ENCODE measurements around the gene CDRT15. TPM values are rescaled to one million over a fixed set of nuclear protein-coding genes. Genes with fewer than 3 reads are reported as not detected.

The CDRT15 gene
- total RNA-seq, 1 experiment from 2014 or later: not detected

- intact Hi-C loops (cut with micrococcal nuclease; ENCODE audit: unreplicated experiment): no loop called here
- no peak overlapping the region for H3K4me3 ChIP-seq (ENCODE audit: low read depth, low read length, poor library complexity, severe bottlenecking)
- BruUV-seq (replicated peaks): no TSS peak
- peaks cover 13% of the 10 kb centered on the region for H3K4me1 ChIP-seq (ENCODE audit: insufficient read depth, low read length, poor library complexity, severe bottlenecking)
- no peaks in the 10 kb centered on the region for H3K9me3 ChIP-seq (ENCODE audit: low read depth, low read length, poor library complexity, severe bottlenecking)
- peak; percentile 31 for DNase-seq (ENCODE audit: low spot score)
- no peaks in the 10 kb centered on the region for H3K27me3 ChIP-seq (replicated peaks; ENCODE audit: insufficient read depth, low read depth, low read length, poor library complexity)
- no peak overlapping the region for H3K27ac ChIP-seq (ENCODE audit: low read depth, low read length, poor library complexity, severe bottlenecking)
- TF ChIP-seq CTCF (conservative IDR thresholded peaks at IDR 0.05; ENCODE audit: low read depth, low read length) (no peak), EZH2 (IDR thresholded peaks at IDR 0.05; ENCODE audit: borderline replicate concordance, low read depth, low read length, poor library complexity, severe bottlenecking) (no peak)
- no peaks in the 10 kb centered on the region for H3K36me3 ChIP-seq (ENCODE audit: insufficient read depth, low read length, poor library complexity, severe bottlenecking)
- ChIA-PET CTCF (no interaction called here), POLR2A (ENCODE audit: low non-redundant PET) (no interaction called here)
These were observed 35.4 kb downstream of the CDRT15 start for GRCh38 chr17:14201021-14201987.

GRCh38 chr17:14200354-14200753 is 36.3 kb downstream of the CDRT15 start:
- H3K27me3 ChIP-seq (replicated peaks; ENCODE audit: insufficient read depth, low read depth, low read length, poor library complexity): no peaks in the 10 kb centered on the region
- BruUV-seq (replicated peaks): no TSS peak
- no peaks in the 10 kb centered on the region for H3K9me3 ChIP-seq (ENCODE audit: low read depth, low read length, poor library complexity, severe bottlenecking)
- TF ChIP-seq EZH2 (IDR thresholded peaks at IDR 0.05; ENCODE audit: borderline replicate concordance, low read depth, low read length, poor library complexity, severe bottlenecking) (no peak), CTCF (conservative IDR thresholded peaks at IDR 0.05; ENCODE audit: low read depth, low read length) (no peak)
- CTCF ChIA-PET: no interaction called here
- no peak for DNase-seq (ENCODE audit: low spot score)
- no peak overlapping the region for H3K4me3 ChIP-seq (ENCODE audit: low read depth, low read length, poor library complexity, severe bottlenecking)
- intact Hi-C loops (cut with micrococcal nuclease; ENCODE audit: unreplicated experiment): no loop called here
- POLR2A ChIA-PET (ENCODE audit: low non-redundant PET): no interaction called here
- H3K4me1 ChIP-seq (ENCODE audit: insufficient read depth, low read length, poor library complexity, severe bottlenecking): peaks cover 13% of the 10 kb centered on the region
- H3K36me3 ChIP-seq (ENCODE audit: insufficient read depth, low read length, poor library complexity, severe bottlenecking): no peaks in the 10 kb centered on the region
- H3K27ac ChIP-seq (ENCODE audit: low read depth, low read length, poor library complexity, severe bottlenecking): no peak overlapping the region

- no peaks in the 10 kb centered on the region for H3K9me3 ChIP-seq (ENCODE audit: low read depth, low read length, poor library complexity, severe bottlenecking)
- H3K4me3 ChIP-seq (ENCODE audit: low read depth, low read length, poor library complexity, severe bottlenecking): no peak overlapping the region
- H3K4me1 ChIP-seq (ENCODE audit: insufficient read depth, low read length, poor library complexity, severe bottlenecking): peaks cover 13% of the 10 kb centered on the region
- H3K27ac ChIP-seq (ENCODE audit: low read depth, low read length, poor library complexity, severe bottlenecking): no peak overlapping the region
- H3K27me3 ChIP-seq (replicated peaks; ENCODE audit: insufficient read depth, low read depth, low read length, poor library complexity): no peaks in the 10 kb centered on the region
- BruUV-seq (replicated peaks): no TSS peak
- TF ChIP-seq CTCF (conservative IDR thresholded peaks at IDR 0.05; ENCODE audit: low read depth, low read length): no peak
- TF ChIP-seq EZH2 (IDR thresholded peaks at IDR 0.05; ENCODE audit: borderline replicate concordance, low read depth, low read length, poor library complexity, severe bottlenecking): no peak
- H3K36me3 ChIP-seq (ENCODE audit: insufficient read depth, low read length, poor library complexity, severe bottlenecking): no peaks in the 10 kb centered on the region
- no peak for DNase-seq (ENCODE audit: low spot score)
- CTCF ChIA-PET: no interaction called here
- intact Hi-C loops (cut with micrococcal nuclease; ENCODE audit: unreplicated experiment): no loop called here
- POLR2A ChIA-PET (ENCODE audit: low non-redundant PET): no interaction called here
These were observed 37.1 kb downstream of the CDRT15 start for GRCh38 chr17:14199601-14200000.

All from A673 (cell line).